Progenitor cell of endocrine pancreas (in vitro differentiated cells): Measurements from ENCODE around the gene BMP8A. TPM values are rescaled to one million over a fixed set of nuclear protein-coding genes. Genes with fewer than 3 reads are reported as not detected.

ENCODE experiments used
- DNase-seq: peaks from one replicate; pipeline ENCODE4 v3.0.0; 2021; ENCODE audit warnings: low spot score; ENCODE audit not compliant: unreplicated experiment
- H3K27ac Mint-ChIP-seq: 2 replicates; pipeline ENCODE4 v1.8.0; 2021; ENCODE audit warnings: mild to moderate bottlenecking, moderate library complexity, mixed read lengths
- H3K27me3 Mint-ChIP-seq: 2 replicates; pipeline ENCODE4 v1.8.0; 2021; ENCODE audit warnings: mixed read lengths
- H3K36me3 Mint-ChIP-seq: 2 replicates; pipeline ENCODE4 v1.8.0; 2022; ENCODE audit warnings: mixed read lengths; ENCODE audit not compliant: insufficient read depth
- H3K4me1 Mint-ChIP-seq: 2 replicates; pipeline ENCODE4 v1.8.0; 2021; ENCODE audit warnings: low read depth, mixed read lengths
- H3K4me3 Mint-ChIP-seq: 2 replicates; pipeline ENCODE4 v1.8.0; 2021; ENCODE audit warnings: low read depth, mild to moderate bottlenecking, moderate library complexity, mixed read lengths
- H3K9me3 Mint-ChIP-seq: 2 replicates; pipeline ENCODE4 v1.8.0; 2021; ENCODE audit warnings: low read depth, mixed read lengths
- CTCF ChIP-seq: fragments of 200-600 bp; sonication (generic); IDR thresholded peaks from one replicate; pipeline ENCODE4 v1.5.0; 2021; ENCODE audit warnings: antibody characterized with exemption, mild to moderate bottlenecking; ENCODE audit not compliant: unreplicated experiment
- total RNA-seq: library from RNA; stranded (reverse); gene quantifications from 2 replicates; pipeline ENCODE4 v1.2.1, GENCODE V29; 2021

BMP8A gene
- total RNA-seq, 1 donor from 2014 or later: 0.67 TPM

- H3K9me3 Mint-ChIP-seq: no peaks in the 10 kb centered on the region
- peaks cover 55% of the 10 kb centered on the region for H3K36me3 Mint-ChIP-seq
Observed at GRCh38 chr1:39562886-39563285, 71.5 kb downstream of the BMP8A start.

GRCh38 chr1:39563669-39564068, 72.2 kb downstream of the BMP8A start:
- peaks cover 55% of the 10 kb centered on the region for H3K36me3 Mint-ChIP-seq
- H3K4me3 Mint-ChIP-seq: no peak overlapping the region

More at GRCh38 chr1:39562886-39563285, 71.5 kb downstream of the BMP8A start:
- peak overlapping the region; percentile 9 for H3K27ac Mint-ChIP-seq
- H3K4me3 Mint-ChIP-seq: no peak overlapping the region
- no peaks in the 10 kb centered on the region for H3K27me3 Mint-ChIP-seq
- H3K4me1 Mint-ChIP-seq: peaks cover 12% of the 10 kb centered on the region
- TF ChIP-seq CTCF: no peak
- no peak for DNase-seq

GRCh38 chr1:39564340-39564739, 72.9 kb downstream of the BMP8A start:
- no peak for TF ChIP-seq CTCF
- Mint-ChIP-seq H3K4me3 (no peak overlapping the region), H3K27ac (no peak overlapping the region), H3K9me3 (no peaks in the 10 kb centered on the region), H3K4me1 (peaks cover 21% of the 10 kb centered on the region), H3K36me3 (peaks cover 58% of the 10 kb centered on the region), H3K27me3 (no peaks in the 10 kb centered on the region)
- DNase-seq: no peak

More at GRCh38 chr1:39563669-39564068, 72.2 kb downstream of the BMP8A start:
- Mint-ChIP-seq H3K27ac (no peak overlapping the region), H3K9me3 (no peaks in the 10 kb centered on the region), H3K27me3 (no peaks in the 10 kb centered on the region), H3K4me1 (peaks cover 16% of the 10 kb centered on the region)
- no peak for DNase-seq
- no peak for TF ChIP-seq CTCF

- no peak for TF ChIP-seq CTCF
- H3K9me3 Mint-ChIP-seq: no peaks in the 10 kb centered on the region
- no peaks in the 10 kb centered on the region for H3K27me3 Mint-ChIP-seq
- H3K4me1 Mint-ChIP-seq: peaks cover 25% of the 10 kb centered on the region
- H3K36me3 Mint-ChIP-seq: peaks cover 60% of the 10 kb centered on the region
- no peak overlapping the region for H3K4me3 Mint-ChIP-seq
- no peak for DNase-seq
- H3K27ac Mint-ChIP-seq: no peak overlapping the region
Observed at GRCh38 chr1:39564941-39565340, 73.5 kb downstream of the BMP8A start.

GRCh38 chr1:39566441-39567137, 75.2 kb downstream of the BMP8A start:
- Mint-ChIP-seq H3K4me3 (no peak overlapping the region), H3K27ac (peak overlapping the region; percentile 63), H3K27me3 (no peaks in the 10 kb centered on the region), H3K9me3 (no peaks in the 10 kb centered on the region), H3K4me1 (peaks cover 27% of the 10 kb centered on the region), H3K36me3 (peaks cover 53% of the 10 kb centered on the region)
- no peak for DNase-seq
- no peak for TF ChIP-seq CTCF
